GM11168 (cell line): ENCODE measurements around the gene LSP1.

Experiments used
- in situ Hi-C: fragments of 300-500 bp; cut with MboI; formaldehyde crosslinking; loops from one replicate; pipeline ENCODE4 v1.12.0; 2022; ENCODE audit warnings: low sequenced_read_pairs; ENCODE audit not compliant: unreplicated experiment

The LSP1 gene

DNA sequence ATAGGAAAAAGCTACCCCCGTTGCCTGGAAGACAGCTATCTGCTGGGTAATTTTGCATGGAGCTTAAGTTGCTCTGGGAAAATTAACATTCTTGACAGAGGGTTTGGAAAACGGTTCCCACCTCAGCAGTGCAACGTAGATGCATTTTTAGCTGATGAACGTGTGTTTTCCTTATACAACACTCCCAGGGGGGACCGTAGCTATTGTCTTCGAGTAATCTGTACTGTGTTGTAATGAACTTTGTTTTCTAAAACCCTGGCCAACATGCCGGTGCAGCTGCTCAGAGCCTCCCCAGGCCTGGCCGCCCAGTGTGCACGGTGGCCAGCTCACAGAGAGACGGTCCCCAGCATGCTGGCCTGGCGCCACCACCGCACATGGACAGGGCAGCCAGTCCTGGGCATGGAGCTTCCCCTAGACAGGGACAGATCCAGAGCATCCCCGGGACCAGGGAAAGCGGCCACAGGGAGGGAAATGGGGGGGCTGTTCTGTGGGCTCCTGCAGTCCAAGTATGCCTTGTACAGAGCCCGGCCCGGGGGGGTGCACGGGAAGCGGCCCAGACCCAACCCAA, 68.8 kb downstream of the LSP1 start:
- in situ Hi-C loops, result no loop called here

DNA sequence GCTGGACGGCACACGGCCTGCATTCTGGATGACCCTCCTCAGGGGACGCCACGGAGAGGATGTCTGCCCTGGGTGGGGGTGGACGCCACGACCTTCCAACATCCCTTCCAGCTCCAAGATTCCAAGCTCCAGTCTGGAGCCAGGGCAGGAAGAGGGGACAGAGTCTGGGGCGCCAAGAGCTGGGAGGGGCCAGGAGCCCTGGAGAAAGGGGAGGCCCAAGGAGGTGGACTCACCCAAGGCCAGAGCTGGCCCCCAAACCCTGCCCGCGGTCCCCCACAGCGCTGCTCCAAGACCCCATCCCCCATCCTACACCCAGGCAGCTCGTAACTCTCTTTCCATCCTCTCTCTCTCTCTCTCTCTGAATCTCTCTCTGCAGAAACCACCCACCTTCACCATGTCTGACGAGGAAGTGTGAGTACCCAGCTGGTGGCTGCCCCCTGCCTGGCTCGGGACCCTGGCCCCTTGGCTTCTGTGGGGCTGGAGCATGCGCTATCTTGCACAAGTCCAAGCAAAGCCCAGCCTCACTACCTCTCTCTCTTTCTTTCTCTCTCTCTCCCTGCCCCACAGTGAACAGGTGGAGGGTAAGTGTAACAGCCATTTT, 69.7 kb downstream of the LSP1 start:
- in situ Hi-C loops, result no loop called here

DNA sequence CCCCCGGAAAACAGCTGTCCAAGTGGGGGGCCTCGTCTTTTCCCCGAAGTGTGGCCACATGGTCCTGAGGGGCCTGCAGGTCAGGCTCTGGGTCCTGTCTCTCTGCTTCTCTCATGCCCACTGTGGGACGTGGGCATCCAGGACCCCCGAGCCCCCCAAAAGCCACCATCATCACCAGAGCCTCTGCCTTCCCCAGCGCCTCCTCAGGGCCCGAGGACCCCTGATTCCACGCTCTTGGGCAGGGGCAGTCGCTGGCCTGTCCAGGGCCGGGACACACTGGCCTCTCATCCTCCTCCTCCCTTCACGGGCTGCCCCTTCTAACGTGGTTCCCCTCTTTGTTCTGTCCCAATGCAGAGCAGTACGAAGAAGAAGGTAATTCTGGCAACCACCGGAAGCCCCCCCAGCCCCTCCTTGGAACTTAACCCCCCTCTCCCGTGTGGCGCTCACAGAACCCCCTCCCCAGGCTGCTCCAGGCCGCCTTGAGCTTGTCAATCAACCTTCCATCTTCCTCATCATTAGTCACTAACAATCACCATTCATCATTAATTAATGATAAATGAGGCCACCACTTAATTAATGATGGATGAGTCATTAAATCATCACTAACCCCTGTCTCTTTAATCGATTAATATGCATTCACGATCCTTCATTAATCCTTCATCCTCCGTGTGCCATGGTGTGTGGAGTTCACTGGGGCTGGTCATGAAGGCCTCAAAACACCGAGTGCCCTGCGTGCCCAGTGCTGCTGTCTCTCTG, 70.5 kb downstream of the LSP1 start:
- in situ Hi-C loops, result no loop called here

DNA sequence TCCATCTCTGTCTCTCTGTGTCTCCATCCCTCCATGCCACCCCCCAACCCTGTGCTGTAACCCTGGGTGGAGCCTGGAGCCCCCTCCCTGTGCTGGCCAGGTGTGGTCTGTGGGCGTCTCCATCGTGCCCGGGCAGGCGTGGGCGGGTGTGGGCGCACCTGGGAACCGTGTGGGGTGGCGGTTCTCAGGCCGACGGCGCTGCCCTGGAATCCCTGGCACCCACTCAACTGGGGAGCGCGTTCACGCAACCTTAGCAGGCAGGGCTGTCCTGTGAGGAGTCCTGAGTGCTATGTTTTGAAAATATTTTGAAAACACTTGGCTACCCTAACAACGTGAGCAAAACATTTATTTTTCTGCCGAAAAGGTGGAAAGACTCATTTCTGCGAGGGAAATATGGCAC, 71.3 kb downstream of the LSP1 start:
- in situ Hi-C loops, result no loop called here

DNA sequence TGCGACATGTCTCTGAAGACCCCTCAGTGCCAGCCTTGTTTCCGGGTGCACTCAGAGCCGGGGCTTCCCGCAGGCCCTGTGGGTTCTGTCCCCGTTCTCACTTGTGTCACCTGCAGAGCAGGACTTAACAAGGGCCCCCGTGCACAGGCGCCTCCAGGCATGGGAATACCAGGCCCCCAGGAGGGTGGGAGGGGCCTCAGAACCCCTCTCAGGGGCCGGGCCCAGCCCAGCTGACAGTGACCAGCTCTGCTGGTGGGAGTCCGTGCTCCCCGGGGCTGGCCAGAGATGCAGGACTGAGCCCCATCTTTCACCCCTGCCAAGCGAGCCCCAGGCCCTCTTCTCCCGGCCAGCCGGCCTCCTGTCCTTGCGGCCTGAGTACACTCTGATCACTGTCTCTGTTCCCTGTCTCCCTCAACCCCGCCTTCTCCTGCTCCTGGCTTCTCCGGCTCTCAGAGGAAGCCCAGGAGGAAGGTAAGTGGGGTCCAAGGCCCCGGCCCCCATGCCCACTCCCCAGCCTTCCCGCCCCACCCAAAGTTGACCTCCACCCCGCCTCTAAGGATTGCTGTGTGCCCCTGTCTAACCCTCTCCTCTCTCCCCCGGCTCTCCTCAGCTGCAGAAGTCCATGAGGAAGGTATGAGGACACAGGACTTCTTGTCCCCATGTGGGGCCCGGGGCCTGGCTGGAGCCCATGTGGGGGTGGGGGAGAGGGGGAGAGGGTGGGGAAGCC, 71.9 kb downstream of the LSP1 start:
- in situ Hi-C loops, result no loop called here

DNA sequence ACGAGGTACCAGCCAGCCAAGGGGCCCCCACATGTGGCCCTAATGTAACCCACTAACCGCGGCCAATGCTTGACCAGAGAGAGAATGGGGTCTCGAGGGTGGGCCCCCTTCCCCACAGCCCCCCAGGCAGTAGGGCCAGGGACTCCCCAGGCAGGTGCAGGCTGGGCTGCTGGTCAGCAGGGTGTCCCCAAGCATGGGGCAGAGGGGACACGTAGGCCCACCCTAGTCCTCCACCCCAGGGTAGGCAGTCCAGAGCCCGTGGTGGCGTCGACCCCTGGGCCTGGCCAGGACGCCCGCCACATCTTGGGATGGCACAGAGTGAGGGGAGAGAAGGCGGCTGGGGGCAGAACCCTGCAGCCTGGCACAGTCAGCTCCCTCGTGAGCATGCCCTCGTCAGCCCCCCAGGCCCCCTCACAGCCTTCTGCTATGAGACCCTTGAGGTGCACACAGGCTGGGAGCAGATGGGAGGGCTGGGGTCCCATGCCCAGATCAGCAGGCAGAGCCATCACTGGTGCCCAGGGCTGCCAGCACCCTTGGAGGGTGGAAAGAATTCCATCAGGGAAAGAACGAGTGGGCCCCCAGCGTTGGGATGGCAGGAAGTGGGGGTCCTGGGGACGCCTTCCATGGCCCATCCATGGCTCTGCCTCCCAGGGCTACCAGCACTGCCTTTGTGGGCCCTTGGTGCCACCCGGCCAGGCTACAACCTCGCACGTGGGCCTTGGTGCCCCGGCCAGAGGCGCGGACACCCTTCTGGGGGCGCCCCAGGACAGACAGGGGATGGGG, 72.7 kb downstream of the LSP1 start:
- in situ Hi-C loops, result no loop called here

- in situ Hi-C loops, result no loop called here
Observed at GRCh38 chr11:1926156-1927025, 73.5 kb downstream of the LSP1 start.

DNA sequence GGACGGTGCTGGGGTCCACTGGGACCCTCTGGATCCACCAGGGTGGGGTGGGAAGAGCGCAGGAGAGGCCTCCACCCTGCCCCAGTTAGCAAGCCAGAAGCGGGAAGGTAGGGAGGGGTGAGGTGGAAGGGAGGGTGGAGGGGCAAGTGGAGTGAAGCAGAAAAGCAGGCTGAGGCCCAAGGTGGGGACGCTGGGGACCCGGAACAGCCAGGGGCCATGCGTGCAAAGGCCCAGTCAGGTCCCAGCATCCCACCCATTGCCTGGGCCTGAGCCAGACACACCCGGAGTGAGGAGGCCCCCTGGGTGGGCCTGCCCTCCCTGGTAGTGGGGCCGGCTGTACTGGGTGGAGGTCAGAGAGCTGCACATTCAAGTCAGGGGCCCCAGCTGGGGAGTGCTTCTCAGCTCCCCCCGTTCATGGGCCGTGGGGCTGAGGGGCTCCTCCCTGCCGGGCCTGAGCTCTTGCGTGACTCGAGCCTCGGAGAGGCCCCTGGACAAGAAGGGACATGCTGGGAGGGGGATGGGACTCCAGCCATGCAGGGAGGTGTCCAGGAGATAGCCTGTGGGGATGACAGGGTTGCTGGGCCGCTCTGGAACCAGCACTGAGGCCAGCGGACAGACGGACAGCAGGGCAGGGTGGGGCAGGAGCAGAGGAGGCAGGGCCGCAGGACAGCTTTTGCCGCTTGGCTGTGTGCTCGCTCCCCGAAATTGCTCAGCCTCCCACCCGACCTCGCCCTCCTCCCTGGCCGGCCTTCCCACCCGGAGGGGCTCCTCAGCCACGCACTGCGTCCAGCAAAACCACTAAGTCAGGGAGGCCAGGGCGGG, 74.4 kb downstream of the LSP1 start:
- in situ Hi-C loops, result no loop called here

DNA sequence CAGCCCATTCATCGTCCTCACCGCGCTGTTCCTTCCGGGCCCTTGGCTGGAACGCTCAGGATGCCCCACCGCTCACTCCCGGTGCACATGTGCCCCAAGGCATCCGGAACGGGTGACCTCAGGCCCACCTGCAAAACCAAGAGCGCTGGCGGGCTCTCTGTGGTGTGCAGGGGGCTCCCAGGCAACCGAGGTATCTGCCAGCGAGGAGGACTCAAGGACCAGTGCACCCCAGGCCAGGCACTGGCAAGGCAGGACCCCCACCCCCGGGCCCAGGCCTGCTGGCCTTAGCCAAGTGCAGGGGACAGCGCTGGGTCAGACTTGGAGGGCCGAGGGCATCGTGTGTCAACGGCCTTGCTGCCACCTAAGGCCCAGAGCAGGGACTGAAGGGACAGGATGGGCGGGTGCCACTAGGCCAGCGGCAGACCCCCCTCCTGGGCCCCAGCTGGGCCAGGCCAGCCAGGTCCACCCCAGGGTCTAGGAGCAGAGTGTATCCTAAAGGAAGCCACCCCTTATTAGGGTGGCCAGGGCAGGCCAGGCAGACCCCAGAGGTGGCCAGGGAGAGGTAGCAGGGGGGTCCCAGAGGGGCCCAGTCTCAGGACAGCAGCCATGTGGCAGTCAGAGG, 75.1 kb downstream of the LSP1 start:
- in situ Hi-C loops, result no loop called here

DNA sequence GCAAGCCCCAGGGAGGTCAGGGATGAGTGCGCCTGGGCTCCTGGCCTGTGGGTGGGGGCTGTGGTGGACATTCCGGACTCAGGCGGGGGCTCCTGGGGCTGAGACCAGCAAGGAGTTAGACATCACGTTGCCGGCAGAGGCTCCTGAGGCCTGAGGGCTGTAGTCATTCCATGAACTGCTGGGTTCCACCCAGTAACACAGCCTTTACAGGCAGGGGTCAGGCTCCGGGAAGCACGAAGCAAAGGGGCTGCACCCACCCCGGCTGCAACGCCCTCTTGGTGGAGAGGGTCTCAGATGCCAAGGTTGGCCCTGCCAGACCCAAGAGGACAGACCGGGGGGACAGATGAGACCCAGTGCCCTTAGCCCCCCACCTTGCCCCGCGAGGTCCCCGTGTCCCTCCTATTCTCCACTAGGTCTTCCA, 75.6 kb downstream of the LSP1 start:
- in situ Hi-C loops, result no loop called here

DNA sequence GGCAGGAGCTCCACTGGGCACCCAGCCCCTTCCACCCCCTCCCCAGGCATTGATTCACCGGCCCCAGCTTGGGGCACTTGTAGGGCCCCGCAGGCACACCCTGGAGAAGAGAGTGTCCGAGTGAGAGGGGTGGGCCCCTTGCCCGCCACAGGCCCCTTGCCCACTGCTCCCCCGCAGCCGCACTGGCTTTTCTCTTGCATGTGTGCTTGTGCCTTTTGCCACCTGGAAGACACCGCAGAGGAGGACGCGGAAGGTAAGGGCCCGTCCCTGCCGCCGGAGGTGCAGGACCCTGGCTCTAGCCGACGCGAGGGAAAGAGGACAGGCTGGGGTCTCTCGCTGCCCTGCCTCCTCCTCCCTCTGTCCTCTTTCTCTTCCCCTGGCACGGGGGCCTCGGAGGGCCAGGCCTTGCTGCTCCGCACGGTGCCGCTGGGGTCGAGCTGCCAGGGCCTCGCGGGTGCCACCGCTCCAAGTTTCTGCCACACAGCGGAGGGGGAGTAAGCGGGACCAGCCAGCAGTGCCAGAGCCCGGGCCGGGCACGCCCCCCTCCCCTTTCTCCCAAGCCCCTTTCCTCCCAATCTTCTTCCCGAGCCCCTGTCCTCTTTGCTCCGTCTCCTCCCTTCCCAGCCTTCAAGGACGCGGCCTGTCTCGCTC, 76.1 kb downstream of the LSP1 start:
- in situ Hi-C loops, result no loop called here

- in situ Hi-C loops, result no loop called here
Observed at GRCh38 chr11:1929621-1930461, 77.0 kb downstream of the LSP1 start.

- in situ Hi-C loops, result no loop called here
Observed at GRCh38 chr11:1930462-1930830, 77.6 kb downstream of the LSP1 start.

- in situ Hi-C loops, result no loop called here
Observed at GRCh38 chr11:1931341-1932104, 78.6 kb downstream of the LSP1 start.

DNA sequence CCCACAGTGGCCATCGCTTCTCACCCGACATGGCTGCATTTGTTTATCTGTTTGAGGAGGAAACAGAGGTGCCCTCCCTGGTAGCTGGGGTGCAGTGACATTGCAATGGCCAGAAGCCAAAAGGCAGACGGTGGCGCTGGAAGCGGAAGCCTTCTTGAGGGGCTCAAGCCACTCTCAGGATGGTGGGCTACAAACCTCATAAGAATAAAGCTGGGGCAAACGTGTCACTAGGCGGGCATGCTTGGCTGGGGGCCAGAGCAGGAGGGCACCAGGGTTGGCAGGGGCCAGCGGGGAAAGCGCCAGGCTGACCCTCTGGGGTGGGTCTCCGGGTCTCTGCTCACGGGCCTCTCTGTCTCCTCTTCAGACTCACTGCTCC, 79.2 kb downstream of the LSP1 start:
- in situ Hi-C loops, result no loop called here

DNA sequence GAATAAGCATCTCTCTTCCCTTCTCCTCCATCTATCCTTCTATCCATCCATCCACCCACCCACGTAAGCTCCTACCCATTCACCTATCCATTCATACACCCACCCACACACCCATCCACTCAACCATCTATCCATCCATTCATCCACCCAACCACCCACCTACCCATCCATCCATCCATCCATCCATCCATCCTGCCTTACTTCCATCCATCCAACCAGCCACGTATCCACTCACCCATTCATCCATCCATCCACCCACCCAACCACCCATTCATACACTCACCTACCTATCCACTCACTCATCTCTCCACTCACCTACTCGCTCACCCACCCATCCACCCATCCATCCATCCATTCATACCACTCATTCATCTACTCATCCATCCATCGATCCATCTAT, 79.8 kb downstream of the LSP1 start:
- in situ Hi-C loops, result no loop called here
